HG03378 (cell line): ENCODE measurements around the gene EFS.

Experiments
- ATAC-seq: cut with Tn5 transposase; IDR thresholded peaks from one replicate; pipeline ENCODE4 v1.9.1; 2021; ENCODE audit warnings: mild to moderate bottlenecking, moderate library complexity; ENCODE audit not compliant: unreplicated experiment

EFS gene

GRCh38 chr14:23359167-23359626 lies 5.8 kb downstream of the EFS start:
- no peak for ATAC-seq

GRCh38 chr14:23358553-23359166 lies 6.3 kb downstream of the EFS start:
- ATAC-seq: no peak

- no peak for ATAC-seq
Measured at GRCh38 chr14:23358042-23358441, 6.9 kb downstream of the EFS start.

GRCh38 chr14:23357261-23357660 lies 7.7 kb downstream of the EFS start:
- no peak for ATAC-seq

GRCh38 chr14:23356662-23357061 lies 8.3 kb downstream of the EFS start:
- no peak for ATAC-seq

GRCh38 chr14:23355871-23356435 lies 9.0 kb downstream of the EFS start:
- no peak for ATAC-seq

GRCh38 chr14:23354990-23355389 lies 10.0 kb downstream of the EFS start:
- no peak for ATAC-seq

- no peak for ATAC-seq
Measured at GRCh38 chr14:23353433-23353780, 11.6 kb downstream of the EFS start.

GRCh38 chr14:23352506-23353432 lies 12.2 kb downstream of the EFS start, which contains the start of gene SLC22A17:
TSS of gene SLC22A17 (minus strand) at chr14:23352887.
- ATAC-seq: no peak

- ATAC-seq: no peak
Measured at GRCh38 chr14:23351681-23352505, 13.1 kb downstream of the EFS start.

GRCh38 chr14:23349156-23349845 lies 15.7 kb downstream of the EFS start:
- ATAC-seq: no peak

- no peak for ATAC-seq
Measured at GRCh38 chr14:23348297-23348655, 16.7 kb downstream of the EFS start.

GRCh38 chr14:23347406-23348296 lies 17.3 kb downstream of the EFS start:
- no peak for ATAC-seq

- ATAC-seq: no peak
Measured at GRCh38 chr14:23346693-23347405, 18.1 kb downstream of the EFS start.

- ATAC-seq: no peak
Measured at GRCh38 chr14:23345987-23346692, 18.8 kb downstream of the EFS start.

- no peak for ATAC-seq
Measured at GRCh38 chr14:23344481-23344880, 20.5 kb downstream of the EFS start.

GRCh38 chr14:23339506-23340268 lies 25.3 kb downstream of the EFS start:
- no peak for ATAC-seq
